Hepatocyte (in vitro differentiated cells): Measurements from ENCODE around the gene URB2. TPM values are rescaled to one million over a fixed set of nuclear protein-coding genes. Genes with fewer than 3 reads are reported as not detected.

Experiments used
- DNase-seq: peaks from one replicate; pipeline ENCODE4 v3.0.0-alpha.2; 2016; ENCODE audit warnings: low spot score
- H2AFZ ChIP-seq: fragments of 200-600 bp; sonication (generic); 2 replicates; pipeline ENCODE4 v1.6.0; 2016; ENCODE audit warnings: antibody characterized with exemption, mild to moderate bottlenecking
- H3K27ac ChIP-seq: fragments of 200-600 bp; sonication (generic); 2 replicates; pipeline ENCODE4 v1.5.1; 2016; ENCODE audit warnings: mild to moderate bottlenecking
- H3K27me3 ChIP-seq: fragments of 200-600 bp; sonication (generic); 2 replicates; pipeline ENCODE4 v1.6.1; 2016
- H3K36me3 ChIP-seq: fragments of 200-600 bp; sonication (generic); replicated peaks from 2 replicates; pipeline ENCODE4 v1.5.1; 2016; ENCODE audit warnings: low read depth; ENCODE audit not compliant: insufficient read depth
- H3K4me1 ChIP-seq: fragments of 200-600 bp; sonication (generic); 2 replicates; pipeline ENCODE4 v1.5.1; 2016; ENCODE audit warnings: mild to moderate bottlenecking, moderate library complexity; ENCODE audit not compliant: insufficient read depth
- H3K4me2 ChIP-seq: fragments of 200-600 bp; sonication (generic); 2 replicates; pipeline ENCODE4 v1.6.0; 2016
- H3K4me3 ChIP-seq: fragments of 200-600 bp; sonication (generic); 2 replicates; pipeline ENCODE4 v1.5.1; 2016; ENCODE audit warnings: mild to moderate bottlenecking
- H3K79me2 ChIP-seq: fragments of 200-600 bp; sonication (generic); 2 replicates; pipeline ENCODE4 v1.6.0; 2017; ENCODE audit warnings: mild to moderate bottlenecking
- H3K9me2 ChIP-seq: fragments of 200-600 bp; sonication (generic); replicated peaks from 2 replicates; pipeline ENCODE4 v1.6.0; 2017; ENCODE audit warnings: mild to moderate bottlenecking; ENCODE audit not compliant: insufficient read depth
- H3K9me3 ChIP-seq: fragments of 200-600 bp; sonication (generic); 2 replicates; pipeline ENCODE4 v1.5.1; 2016; ENCODE audit warnings: low read depth, mild to moderate bottlenecking
- H4K20me1 ChIP-seq: fragments of 200-600 bp; sonication (generic); 2 replicates; pipeline ENCODE4 v1.6.0; 2016; ENCODE audit warnings: mild to moderate bottlenecking; ENCODE audit not compliant: insufficient read depth, poor library complexity, severe bottlenecking
- EZH2 ChIP-seq: fragments of 200-600 bp; sonication (generic); IDR thresholded peaks from 2 replicates; pipeline ENCODE4 v1.6.1; 2016; ENCODE audit warnings: antibody characterized with exemption, mild to moderate bottlenecking, borderline replicate concordance
- EZH2phosphoT487 ChIP-seq: fragments of 200-600 bp; sonication (generic); IDR thresholded peaks from one replicate; pipeline ENCODE4 v1.6.1; 2018; ENCODE audit warnings: antibody characterized with exemption, mild to moderate bottlenecking, low read depth, moderate library complexity; ENCODE audit not compliant: unreplicated experiment, severe bottlenecking
- WGBS: methylation state at CpG from one replicate; pipeline ENCODE4 v1.1.6; 2016; ENCODE audit warnings: low lambda C conversion rate; ENCODE audit errors: missing lambda C conversion rate; 5-methylcytosine and 5-hydroxymethylcytosine counted together
- polyA plus RNA-seq: library from polyadenylated mRNA; unstranded; fragments of >200 nt; fragmentation: Nextera tagmentation; extraction: Ambion mirVana; gene quantifications from 2 replicates; pipeline ENCODE4 v1.2.1, GENCODE V29; 2016
- total RNA-seq: library from RNA; depleted of rRNA; stranded (reverse); fragments of >200 nt; gene quantifications from 2 replicates; pipeline ENCODE4 v1.2.3, GENCODE V29; 2014

Gene URB2
- total and polyA plus RNA-seq, 2 experiments from 2014 or later: 4.6 to 12.4 TPM

- Histone ChIP-seq H4K20me1 (no peaks in the 10 kb centered on the region), H2AFZ (no peak overlapping the region), H3K4me3 (no peak overlapping the region), H3K27me3 (no peaks in the 10 kb centered on the region), H3K79me2 (no peaks in the 10 kb centered on the region), H3K9me2 (no peaks in the 10 kb centered on the region), H3K4me2 (no peak overlapping the region), H3K36me3 (no peaks in the 10 kb centered on the region), H3K27ac (no peak overlapping the region), H3K4me1 (no peaks in the 10 kb centered on the region), H3K9me3 (no peaks in the 10 kb centered on the region)
- TF ChIP-seq EZH2phosphoT487 (no peak), EZH2 (no peak)
- 87% methylated on average over 6 of the region's 6 CpGs for WGBS
- DNase-seq: no peak
Observed at GRCh38 chr1:229709500-229710013, 83.5 kb downstream of the URB2 start.

Other genes starting within 250 kb of the URB2 start
- 0.12 and 0.33 TPM in 2 replicates for gene ACTA1, start 192.2 kb upstream of the URB2 start, total RNA-seq
- 0.28 and 1.0 TPM in 2 replicates for gene ACTA1, start 192.2 kb upstream of the URB2 start, polyA plus RNA-seq
- 33.2 and 35.4 TPM in 2 replicates for gene NUP133, start 117.9 kb upstream of the URB2 start, total RNA-seq
- gene NUP133, start 117.9 kb upstream of the URB2 start, polyA plus RNA-seq: 14.9 and 18.8 TPM in 2 replicates
- 29.0 and 33.3 TPM in 2 replicates for gene ABCB10, start 67.5 kb upstream of the URB2 start, total RNA-seq
- gene ABCB10, start 67.5 kb upstream of the URB2 start, polyA plus RNA-seq: 14.6 and 23.4 TPM in 2 replicates
- 13.0 and 14.4 TPM in 2 replicates for gene TAF5L, start 125 bp upstream of the URB2 start, total RNA-seq
- gene TAF5L, start 125 bp upstream of the URB2 start, polyA plus RNA-seq: 5.4 and 6.8 TPM in 2 replicates